ENCODE measurements around the gene SMIM23. TPM values are rescaled to one million over a fixed set of nuclear protein-coding genes. Genes with fewer than 3 reads are reported as not detected.

The SMIM23 gene
- total and polyA plus RNA-seq, 2 of the 4 experiments (the other 2 are of a cell fraction) = not detected

GRCh38 chr5:171744882-171745281 is 40.7 kb upstream of the SMIM23 start:
- H2AK9ac ChIP-seq (replicated peaks; ENCODE audit: low read depth, low read length, poor library complexity) = no peak overlapping the region
- H2BK5ac ChIP-seq (ENCODE audit: low read depth, low read length, poor library complexity, severe bottlenecking) = no peak overlapping the region
- no peak overlapping the region for H2AFZ ChIP-seq (replicated peaks; ENCODE audit: low read length, poor library complexity)
- no peak overlapping the region for H3K18ac ChIP-seq (ENCODE audit: low read depth, low read length)
- no peak overlapping the region for H4K91ac ChIP-seq (ENCODE audit: insufficient read depth, low read depth, low read length)
- intact Hi-C loops (cut with micrococcal nuclease) (no loop called here), dilution Hi-C loops (cut with HindIII; ENCODE audit: low sequenced_read_pairs, unreplicated experiment) (no loop called here), in situ Hi-C loops (cut with MboI; ENCODE audit: low sequenced_read_pairs) (no loop called here)
- no peak overlapping the region for H3K9ac ChIP-seq (ENCODE audit: low read depth, low read length)
- ATAC-seq (ENCODE audit: low read depth) (no peak), DNase-seq (no peak)
- H3K36me3 ChIP-seq (ENCODE audit: control insufficient read depth, insufficient read depth, low read length) = no peaks in the 10 kb centered on the region
- H3K27ac ChIP-seq (ENCODE audit: insufficient read depth, low read length) = no peak overlapping the region
- BruUV-seq (replicated peaks) = no TSS peak
- H3K4me1 ChIP-seq (ENCODE audit: control insufficient read depth, insufficient read depth, low read length) = no peaks in the 10 kb centered on the region
- WGBS, 2 experiments (ENCODE audit: extremely low coverage in 2 of 2, insufficient read length in 1 of 2) = no CpG with 5 or more reads among the region's 2 CpGs
- H3K4me3 ChIP-seq (ENCODE audit: insufficient read depth, low read depth, low read length) = no peak overlapping the region
- H3K79me1 ChIP-seq (ENCODE audit: low read depth in 1 of 2, low read length in 2 of 2) = no peaks in the 10 kb centered on the region
- no peak for TF ChIP-seq RFX5 (IDR thresholded peaks at IDR 0.05; ENCODE audit: low read depth, low read length)
- TF ChIP-seq, protein P1, sequence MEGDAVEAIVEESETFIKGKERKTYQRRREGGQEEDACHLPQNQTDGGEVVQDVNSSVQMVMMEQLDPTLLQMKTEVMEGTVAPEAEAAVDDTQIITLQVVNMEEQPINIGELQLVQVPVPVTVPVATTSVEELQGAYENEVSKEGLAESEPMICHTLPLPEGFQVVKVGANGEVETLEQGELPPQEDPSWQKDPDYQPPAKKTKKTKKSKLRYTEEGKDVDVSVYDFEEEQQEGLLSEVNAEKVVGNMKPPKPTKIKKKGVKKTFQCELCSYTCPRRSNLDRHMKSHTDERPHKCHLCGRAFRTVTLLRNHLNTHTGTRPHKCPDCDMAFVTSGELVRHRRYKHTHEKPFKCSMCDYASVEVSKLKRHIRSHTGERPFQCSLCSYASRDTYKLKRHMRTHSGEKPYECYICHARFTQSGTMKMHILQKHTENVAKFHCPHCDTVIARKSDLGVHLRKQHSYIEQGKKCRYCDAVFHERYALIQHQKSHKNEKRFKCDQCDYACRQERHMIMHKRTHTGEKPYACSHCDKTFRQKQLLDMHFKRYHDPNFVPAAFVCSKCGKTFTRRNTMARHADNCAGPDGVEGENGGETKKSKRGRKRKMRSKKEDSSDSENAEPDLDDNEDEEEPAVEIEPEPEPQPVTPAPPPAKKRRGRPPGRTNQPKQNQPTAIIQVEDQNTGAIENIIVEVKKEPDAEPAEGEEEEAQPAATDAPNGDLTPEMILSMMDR (conservative IDR thresholded peaks at IDR 0.05; ENCODE audit: low read depth, low read length) = no peak
- no peak for TF ChIP-seq SMC3 (IDR thresholded peaks at IDR 0.05; ENCODE audit: low read depth, low read length)
- TF ChIP-seq MXI1 (IDR thresholded peaks at IDR 0.05; ENCODE audit: borderline replicate concordance, low read depth, low read length) = no peak
- no peak for TF ChIP-seq FOS (IDR thresholded peaks at IDR 0.05; ENCODE audit: low read depth, low read length)
- TF ChIP-seq CEBPB (IDR thresholded peaks at IDR 0.05; ENCODE audit: low read depth, low read length) = no peak
- no peak for TF ChIP-seq MAFK (IDR thresholded peaks at IDR 0.05; ENCODE audit: low read depth, low read length)
- no peak for TF ChIP-seq MAZ (IDR thresholded peaks at IDR 0.05; ENCODE audit: borderline replicate concordance, low read depth, low read length)
- no peak for TF ChIP-seq NFE2L2 (IDR thresholded peaks at IDR 0.05; ENCODE audit: low read depth, low read length)
- TF ChIP-seq ELK1 (IDR thresholded peaks at IDR 0.05; ENCODE audit: borderline replicate concordance, low read depth, low read length) = no peak
- TF ChIP-seq POLR2A (IDR thresholded peaks at IDR 0.05; ENCODE audit: low read depth, low read length) = no peak
- TF ChIP-seq USF2 (IDR thresholded peaks at IDR 0.05; ENCODE audit: low read depth, low read length) = no peak
- TF ChIP-seq BHLHE40 (IDR thresholded peaks at IDR 0.05; ENCODE audit: low read depth, low read length) = no peak
- no peak for TF ChIP-seq RCOR1 (IDR thresholded peaks at IDR 0.05; ENCODE audit: insufficient replicate concordance, low read length)
- no peak for TF ChIP-seq RAD21 (IDR thresholded peaks at IDR 0.05; ENCODE audit: low read length)
- no peak for TF ChIP-seq CHD1 (IDR thresholded peaks at IDR 0.05; ENCODE audit: low read depth, low read length)
- H2BK15ac ChIP-seq (ENCODE audit: low read depth, low read length) = no peak overlapping the region
- H4K8ac ChIP-seq (ENCODE audit: low read depth in 2 of 2, low read length in 2 of 2) = no peak overlapping the region
- no peaks in the 10 kb centered on the region for H3K9me3 ChIP-seq (ENCODE audit: control insufficient read depth, insufficient read depth, low read length)
- no peak overlapping the region for H2BK20ac ChIP-seq (ENCODE audit: low read depth, low read length)
- ChIA-PET POLR2A (ENCODE audit: unreplicated experiment) (no interaction called here), CTCF (no interaction called here)
- no peak overlapping the region for H3K4me2 ChIP-seq (ENCODE audit: low read depth, low read length)
- H4K20me1 ChIP-seq (ENCODE audit: insufficient read depth, low read length) = no peaks in the 10 kb centered on the region
- no peak overlapping the region for H3K4ac ChIP-seq (ENCODE audit: low read depth, low read length)
- H4K5ac ChIP-seq (ENCODE audit: low read depth, low read length) = no peak overlapping the region
- no peak overlapping the region for H3K23ac ChIP-seq (ENCODE audit: low read depth, low read length)
- H3K27me3 ChIP-seq (ENCODE audit: control insufficient read depth, insufficient read depth, low read length) = peaks cover 9% of the 10 kb centered on the region; the same call in 1 of the 2 replicates
- no peaks in the 10 kb centered on the region for H3K9me1 ChIP-seq (ENCODE audit: insufficient read depth, low read length)
- no peak overlapping the region for H3K14ac ChIP-seq (replicated peaks; ENCODE audit: low read depth, low read length)
- no peak overlapping the region for H3K56ac ChIP-seq (ENCODE audit: extremely low read depth, insufficient read depth, low read length)
- H2BK120ac ChIP-seq (ENCODE audit: low read depth, low read length) = no peak overlapping the region
- H2AK5ac ChIP-seq (ENCODE audit: low read depth, low read length) = no peak overlapping the region
